Bronchial epithelial cell (primary cell): ENCODE results near the gene RAET1L. TPM values are rescaled to one million over a fixed set of nuclear protein-coding genes. Genes with fewer than 3 reads are reported as not detected.

Experiments used
- DNase-seq: peaks from one replicate; pipeline ENCODE4 v3.0.0-alpha.2; 2010; ENCODE audit warnings: low read depth
- FAIRE-seq: peaks from 2 replicates; lab custom pipeline; 2011; peaks lifted over from hg19 to GRCh38; lab: Jason Lieb, UNC
- H3K27me3 ChIP-seq: 2 replicates; pipeline ENCODE4 v1.5.1; 2011; ENCODE audit warnings: low read length; ENCODE audit not compliant: control insufficient read depth, insufficient read depth
- H3K36me3 ChIP-seq: 2 replicates; pipeline ENCODE4 v1.5.1; 2011; ENCODE audit warnings: low read length; ENCODE audit not compliant: control insufficient read depth, insufficient read depth
- H3K4me3 ChIP-seq: 2 replicates; pipeline ENCODE4 v1.5.1; 2011; ENCODE audit warnings: mild to moderate bottlenecking, low read depth, low read length, control low read depth
- total RNA-seq: library from RNA; depleted of rRNA; stranded (reverse); fragments of >200 nt; gene quantifications from 2 replicates; pipeline ENCODE4 v1.2.1, GENCODE V29; 2014
- TF ChIP-seq, protein P1 (sequence below): IDR thresholded peaks from 2 replicates; pipeline ENCODE4 v1.5.1; 2011; ENCODE audit warnings: mild to moderate bottlenecking, moderate library complexity, low read length, control low read depth, inconsistent platforms; ENCODE audit not compliant: insufficient read depth, severe bottlenecking

Gene RAET1L
- total RNA-seq, 1 donor from 2014 or later, result 0.79 TPM

DNA sequence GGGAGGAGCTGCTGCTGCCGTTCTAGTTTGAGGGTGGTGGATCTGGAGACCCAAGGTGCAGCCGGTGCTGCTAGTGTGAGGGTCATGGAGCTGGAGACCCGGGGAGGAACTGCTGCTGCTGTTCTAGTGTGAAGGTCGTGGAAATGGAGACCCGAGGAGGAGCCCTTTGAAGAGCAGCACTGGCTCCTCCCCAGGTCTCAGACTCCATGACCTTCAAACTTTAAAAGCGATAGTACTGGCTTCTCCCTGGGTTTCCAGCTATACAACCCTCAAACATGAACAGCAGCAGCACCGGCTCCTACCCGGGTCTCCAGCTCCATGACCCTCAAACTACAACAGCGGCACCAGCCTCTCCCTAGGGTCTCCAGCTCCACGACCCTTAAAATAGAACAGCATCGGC, 28.1 kb upstream of the RAET1L start:
- no peak overlapping the region for H3K4me3 ChIP-seq
- DNase-seq, result no peak
- peaks cover 3% of the 10 kb centered on the region for H3K27me3 ChIP-seq
- TF ChIP-seq, protein P1, sequence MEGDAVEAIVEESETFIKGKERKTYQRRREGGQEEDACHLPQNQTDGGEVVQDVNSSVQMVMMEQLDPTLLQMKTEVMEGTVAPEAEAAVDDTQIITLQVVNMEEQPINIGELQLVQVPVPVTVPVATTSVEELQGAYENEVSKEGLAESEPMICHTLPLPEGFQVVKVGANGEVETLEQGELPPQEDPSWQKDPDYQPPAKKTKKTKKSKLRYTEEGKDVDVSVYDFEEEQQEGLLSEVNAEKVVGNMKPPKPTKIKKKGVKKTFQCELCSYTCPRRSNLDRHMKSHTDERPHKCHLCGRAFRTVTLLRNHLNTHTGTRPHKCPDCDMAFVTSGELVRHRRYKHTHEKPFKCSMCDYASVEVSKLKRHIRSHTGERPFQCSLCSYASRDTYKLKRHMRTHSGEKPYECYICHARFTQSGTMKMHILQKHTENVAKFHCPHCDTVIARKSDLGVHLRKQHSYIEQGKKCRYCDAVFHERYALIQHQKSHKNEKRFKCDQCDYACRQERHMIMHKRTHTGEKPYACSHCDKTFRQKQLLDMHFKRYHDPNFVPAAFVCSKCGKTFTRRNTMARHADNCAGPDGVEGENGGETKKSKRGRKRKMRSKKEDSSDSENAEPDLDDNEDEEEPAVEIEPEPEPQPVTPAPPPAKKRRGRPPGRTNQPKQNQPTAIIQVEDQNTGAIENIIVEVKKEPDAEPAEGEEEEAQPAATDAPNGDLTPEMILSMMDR, result no peak
- FAIRE-seq, result peak; percentile 52
- H3K36me3 ChIP-seq, result no peaks in the 10 kb centered on the region

DNA sequence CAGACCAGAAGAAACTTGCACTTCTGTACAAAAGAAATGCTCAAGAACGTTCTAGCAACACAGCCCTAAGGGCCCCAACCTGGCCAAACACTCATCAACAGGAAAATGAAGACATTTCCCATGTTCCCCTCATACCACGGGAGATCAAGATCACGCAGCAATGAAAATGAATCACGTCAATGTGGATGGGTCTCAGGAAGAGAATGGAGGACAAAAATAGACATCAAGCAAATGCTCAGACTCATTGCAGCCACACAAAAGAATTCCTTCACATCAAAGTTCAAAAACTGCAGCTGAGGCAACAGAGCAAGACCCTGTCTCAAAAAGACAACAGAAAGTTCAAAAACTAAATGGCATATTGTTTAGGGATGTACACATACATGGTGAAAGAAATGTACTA, 25.5 kb upstream of the RAET1L start:
- DNase-seq (no peak), FAIRE-seq (no peak)
- Histone ChIP-seq H3K27me3 (peaks cover 1% of the 10 kb centered on the region), H3K4me3 (no peak overlapping the region), H3K36me3 (no peaks in the 10 kb centered on the region)
- TF ChIP-seq, protein P1, result no peak

DNA sequence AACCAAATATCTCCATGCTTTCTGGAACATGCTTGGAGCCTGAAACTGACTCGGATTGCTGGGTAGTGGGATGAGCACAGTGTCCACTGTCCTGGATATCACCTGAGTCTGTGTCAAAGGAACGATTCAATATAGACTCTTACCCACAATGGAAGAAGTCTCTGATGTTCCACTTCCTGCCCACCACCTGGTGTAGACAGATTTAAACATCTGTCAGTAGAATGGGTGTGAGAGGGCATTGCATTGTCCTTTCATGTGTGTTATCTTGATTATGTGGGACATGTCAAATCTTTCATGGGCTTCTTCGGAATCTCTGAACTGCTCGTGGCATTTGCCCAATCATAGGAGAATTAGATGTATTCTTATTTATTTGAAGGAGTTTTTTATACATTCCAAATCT, 22.8 kb upstream of the RAET1L start:
- H3K4me3 ChIP-seq, result no peak overlapping the region
- TF ChIP-seq, protein P1, result no peak
- DNase-seq (no peak), FAIRE-seq (no peak)
- H3K36me3 ChIP-seq, result no peaks in the 10 kb centered on the region
- H3K27me3 ChIP-seq, result peaks cover 1% of the 10 kb centered on the region

DNA sequence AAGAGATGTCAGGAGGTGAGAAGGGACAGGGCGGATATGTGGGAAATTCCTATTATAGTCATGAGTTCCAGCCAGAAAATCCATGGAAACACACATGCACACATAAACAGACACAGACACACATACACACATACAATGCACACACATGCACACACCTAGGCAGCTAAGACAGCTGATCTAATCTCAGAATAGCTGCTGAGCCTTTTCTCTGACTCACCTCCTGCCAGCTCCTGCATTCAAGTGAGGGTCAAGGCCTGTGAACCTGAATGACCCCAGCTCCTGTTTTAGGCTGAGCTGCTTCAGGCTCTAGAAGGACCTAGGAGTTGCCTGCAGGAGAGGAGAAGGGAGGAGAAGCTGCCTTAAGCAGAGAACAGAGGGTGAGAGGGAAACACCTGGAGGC, 21.6 kb upstream of the RAET1L start:
- FAIRE-seq, result no peak
- TF ChIP-seq, protein P1, result no peak
- Histone ChIP-seq H3K27me3 (peaks cover 1% of the 10 kb centered on the region), H3K36me3 (no peaks in the 10 kb centered on the region), H3K4me3 (no peak overlapping the region)
- DNase-seq, result no peak

DNA sequence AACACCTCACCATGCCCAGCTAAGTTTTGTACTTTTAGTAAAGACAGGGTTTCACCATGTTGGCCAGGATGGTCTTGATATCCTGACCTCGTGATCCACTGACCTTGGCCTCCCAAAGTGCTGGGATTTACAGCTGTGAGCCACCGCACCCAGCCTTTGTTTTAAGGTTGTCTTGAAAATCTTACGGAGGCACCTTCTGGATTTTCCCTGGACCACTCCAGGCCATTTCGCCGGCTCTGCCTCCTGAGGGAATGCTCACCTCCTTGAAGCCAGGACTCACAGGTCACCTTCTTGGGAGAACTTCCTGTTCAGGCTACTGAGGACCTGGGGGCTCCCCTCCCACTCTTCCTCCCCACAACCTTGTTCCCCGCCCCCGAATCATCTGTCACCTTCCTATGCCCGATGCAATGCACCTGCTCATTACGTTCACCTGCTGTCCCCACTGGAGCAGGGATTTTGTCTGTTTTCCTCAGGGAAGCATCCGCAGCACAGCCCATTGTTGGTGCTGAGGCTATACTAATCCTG, 19.4 kb upstream of the RAET1L start:
- H3K27me3 ChIP-seq, result peaks cover 4% of the 10 kb centered on the region
- no peak overlapping the region for H3K4me3 ChIP-seq
- FAIRE-seq, result no peak
- no peak for DNase-seq
- no peaks in the 10 kb centered on the region for H3K36me3 ChIP-seq
- TF ChIP-seq, protein P1, result no peak

DNA sequence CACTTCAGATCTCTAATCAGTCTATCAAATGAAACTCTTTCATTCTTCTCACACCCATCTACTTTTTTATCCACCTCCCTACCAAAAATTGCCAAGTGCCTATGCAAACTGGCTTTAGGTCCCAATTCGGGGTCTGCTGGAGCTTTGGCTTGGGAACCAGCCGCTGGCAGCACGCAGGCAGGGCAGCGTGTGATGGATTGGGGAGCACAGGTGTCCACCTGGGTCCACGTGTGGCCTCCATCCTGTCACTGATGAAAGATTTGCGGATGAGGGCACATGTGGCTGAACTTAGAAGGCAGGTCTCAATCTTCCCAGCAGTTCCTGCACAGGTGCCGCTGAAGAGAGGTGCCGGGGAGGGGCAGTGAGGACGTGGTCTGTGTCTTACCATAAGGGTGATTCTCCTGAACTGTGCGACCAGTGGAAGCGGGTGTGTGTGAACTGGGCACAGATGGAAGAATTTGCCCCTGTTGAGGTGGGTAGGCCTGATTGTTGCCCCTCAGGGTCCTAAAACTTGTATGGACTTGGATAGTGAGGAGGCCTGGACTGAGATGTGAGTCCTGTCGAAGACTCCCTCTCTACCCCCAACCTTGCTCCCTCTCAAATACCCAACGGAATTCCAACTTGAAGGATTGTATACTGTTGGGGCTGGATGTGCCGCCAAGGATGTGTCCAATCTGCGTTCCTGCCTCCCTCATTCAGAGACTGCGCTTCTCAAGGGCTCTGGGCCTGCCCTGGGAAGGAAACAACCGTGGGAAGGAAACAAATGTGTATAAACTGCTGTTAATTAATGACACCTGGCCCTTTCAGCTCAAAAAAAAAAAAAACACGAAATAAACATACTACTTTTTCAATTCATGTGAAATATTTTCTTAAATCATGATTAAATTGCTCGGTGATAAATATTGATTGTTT, 18.4 kb upstream of the RAET1L start:
- DNase-seq (no peak), FAIRE-seq (no peak)
- H3K36me3 ChIP-seq, result no peaks in the 10 kb centered on the region
- TF ChIP-seq, protein P1, result no peak
- H3K4me3 ChIP-seq, result no peak overlapping the region
- peaks cover 9% of the 10 kb centered on the region for H3K27me3 ChIP-seq
